ENCODE results near the gene NTSR1.

The NTSR1 gene

GRCh38 chr20:62696989-62697388, 11.6 kb upstream of the NTSR1 start:
- no peak for DNase-seq (ENCODE audit: low read depth)
- in situ Hi-C loops (cut with HindIII; ENCODE audit: low sequenced_read_pairs) = no loop called here
- H3K4me3 ChIP-seq (ENCODE audit: low read depth, low read length) = no peak overlapping the region
- TF ChIP-seq, protein P1, sequence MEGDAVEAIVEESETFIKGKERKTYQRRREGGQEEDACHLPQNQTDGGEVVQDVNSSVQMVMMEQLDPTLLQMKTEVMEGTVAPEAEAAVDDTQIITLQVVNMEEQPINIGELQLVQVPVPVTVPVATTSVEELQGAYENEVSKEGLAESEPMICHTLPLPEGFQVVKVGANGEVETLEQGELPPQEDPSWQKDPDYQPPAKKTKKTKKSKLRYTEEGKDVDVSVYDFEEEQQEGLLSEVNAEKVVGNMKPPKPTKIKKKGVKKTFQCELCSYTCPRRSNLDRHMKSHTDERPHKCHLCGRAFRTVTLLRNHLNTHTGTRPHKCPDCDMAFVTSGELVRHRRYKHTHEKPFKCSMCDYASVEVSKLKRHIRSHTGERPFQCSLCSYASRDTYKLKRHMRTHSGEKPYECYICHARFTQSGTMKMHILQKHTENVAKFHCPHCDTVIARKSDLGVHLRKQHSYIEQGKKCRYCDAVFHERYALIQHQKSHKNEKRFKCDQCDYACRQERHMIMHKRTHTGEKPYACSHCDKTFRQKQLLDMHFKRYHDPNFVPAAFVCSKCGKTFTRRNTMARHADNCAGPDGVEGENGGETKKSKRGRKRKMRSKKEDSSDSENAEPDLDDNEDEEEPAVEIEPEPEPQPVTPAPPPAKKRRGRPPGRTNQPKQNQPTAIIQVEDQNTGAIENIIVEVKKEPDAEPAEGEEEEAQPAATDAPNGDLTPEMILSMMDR (IDR thresholded peaks at IDR 0.05; ENCODE audit: low read depth, low read length, missing control alignments) = no peak

- TF ChIP-seq, protein P1 (IDR thresholded peaks at IDR 0.05; ENCODE audit: low read depth, low read length, missing control alignments) = no peak
- in situ Hi-C loops (cut with HindIII; ENCODE audit: low sequenced_read_pairs) = no loop called here
- no peak overlapping the region for H3K4me3 ChIP-seq (ENCODE audit: low read depth, low read length)
- no peak for DNase-seq (ENCODE audit: low read depth)
These were observed 11.1 kb upstream of the NTSR1 start for GRCh38 chr20:62697468-62697912.

- H3K4me3 ChIP-seq (ENCODE audit: low read depth, low read length) = no peak overlapping the region
- in situ Hi-C loops (cut with HindIII; ENCODE audit: low sequenced_read_pairs) = no loop called here
- TF ChIP-seq, protein P1 (IDR thresholded peaks at IDR 0.05; ENCODE audit: low read depth, low read length, missing control alignments) = no peak
- DNase-seq (ENCODE audit: low read depth) = no peak
These were observed 10.4 kb upstream of the NTSR1 start for GRCh38 chr20:62698231-62698630.

DNA sequence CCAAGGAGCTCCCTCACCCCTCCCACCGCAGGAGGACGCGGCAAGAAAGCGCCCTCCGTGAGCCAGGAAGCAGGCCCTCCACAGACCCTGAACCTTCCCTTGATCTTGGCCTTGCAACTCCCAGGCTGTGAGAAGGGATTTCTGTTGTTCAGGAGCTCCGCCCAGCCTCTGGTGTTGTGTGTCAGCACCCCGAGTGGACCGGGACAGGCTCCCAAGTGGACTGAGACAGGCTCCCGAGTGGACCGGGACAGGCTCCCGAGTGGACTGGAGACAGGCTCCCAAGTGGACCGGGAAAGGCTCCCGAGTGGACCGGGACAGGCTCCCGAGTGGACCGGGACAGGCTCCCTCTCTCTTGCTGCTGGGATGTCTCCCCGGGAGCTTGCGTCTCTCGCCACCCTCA, 9.3 kb upstream of the NTSR1 start:
- TF ChIP-seq, protein P1 (IDR thresholded peaks at IDR 0.05; ENCODE audit: low read depth, low read length, missing control alignments) = no peak
- no peak overlapping the region for H3K4me3 ChIP-seq (ENCODE audit: low read depth, low read length)
- in situ Hi-C loops (cut with HindIII; ENCODE audit: low sequenced_read_pairs) = no loop called here
- DNase-seq (ENCODE audit: low read depth) = no peak

DNA sequence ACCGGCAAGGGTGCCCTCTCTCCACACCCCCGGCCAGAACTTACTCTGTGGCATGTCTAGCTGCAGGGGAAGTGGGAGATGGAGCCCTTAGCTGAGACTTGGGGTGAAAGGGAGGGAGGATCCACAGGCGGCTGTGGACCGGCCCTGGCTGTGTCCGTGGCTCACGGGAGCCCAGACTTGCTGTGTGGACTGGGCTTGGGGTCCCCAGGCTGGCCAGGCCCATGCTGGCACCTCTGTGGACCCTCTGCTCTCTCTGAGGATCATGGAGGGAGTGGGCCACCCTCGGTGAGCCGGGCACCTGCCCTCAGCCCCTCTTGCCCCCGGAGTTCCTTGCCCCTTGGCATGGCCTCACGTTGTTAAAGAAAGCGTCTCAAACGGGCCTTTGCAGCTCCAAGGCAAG, 8.9 kb upstream of the NTSR1 start:
- in situ Hi-C loops (cut with HindIII; ENCODE audit: low sequenced_read_pairs) = no loop called here
- no peak overlapping the region for H3K4me3 ChIP-seq (ENCODE audit: low read depth, low read length)
- no peak for DNase-seq (ENCODE audit: low read depth)
- TF ChIP-seq, protein P1 (IDR thresholded peaks at IDR 0.05; ENCODE audit: low read depth, low read length, missing control alignments) = no peak

- H3K4me3 ChIP-seq (ENCODE audit: low read depth, low read length) = no peak overlapping the region
- in situ Hi-C loops (cut with HindIII; ENCODE audit: low sequenced_read_pairs) = no loop called here
- TF ChIP-seq, protein P1 (IDR thresholded peaks at IDR 0.05; ENCODE audit: low read depth, low read length, missing control alignments) = no peak
- DNase-seq (ENCODE audit: low read depth) = no peak
These were observed 8.2 kb upstream of the NTSR1 start for GRCh38 chr20:62700261-62700930.
